ENCODE results near the gene CLK3. TPM values are rescaled to one million over a fixed set of nuclear protein-coding genes. Genes with fewer than 3 reads are reported as not detected.
"Not testable (repeated sequence)": the region's sequence is repeated elsewhere in the genome, so short reads cannot be mapped to it uniquely, and the experiment has no call there.

Gene CLK3
- total RNA-seq, result 51.4 TPM
- long read RNA-seq, transcript CLK3-202 (13 exons, 2,621 nt), result major isoform, 148 of 232 reads
- long read RNA-seq, partial matches to known transcripts, result 36 of 232 reads
- long read RNA-seq, other reads (novel, unspliced or antisense), result 40 of 232 reads

- peak; percentile 100 for DNase-seq (ENCODE audit: low spot score)
These were observed at the start of gene CLK3 for GRCh38 chr15:74615508-74616365. Gene CLK3, plus strand, starts transcription at chr15:74615836. Its CDS starts 3,361 bp downstream, at chr15:74619197.

- DNase-seq (ENCODE audit: low spot score), result no peak
These were observed 47.0 kb upstream of the CLK3 start for GRCh38 chr15:74568594-74568993.

GRCh38 chr15:74569731-74570070 is 45.9 kb upstream of the CLK3 start:
- no peak for DNase-seq (ENCODE audit: low spot score)

DNA sequence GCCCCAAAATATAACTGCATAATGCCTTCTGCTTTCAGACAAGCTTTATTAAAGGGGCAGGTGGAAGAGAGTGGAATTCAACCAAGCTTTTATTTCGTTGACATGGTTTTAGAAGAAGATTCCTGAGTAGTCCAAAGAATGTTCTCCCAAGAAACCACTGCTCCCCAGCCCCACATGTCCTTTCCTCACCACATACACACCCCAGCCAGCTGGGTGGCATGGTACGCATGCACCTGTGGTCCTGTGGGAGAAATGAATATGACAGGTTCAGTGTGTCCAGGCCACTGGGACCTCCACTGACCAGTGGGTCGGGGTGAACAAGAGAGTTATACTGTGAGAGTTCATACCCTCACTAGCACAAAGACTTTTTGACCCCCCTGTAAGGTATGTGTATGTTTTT is 44.4 kb upstream of the CLK3 start:
- DNase-seq (ENCODE audit: low spot score), result no peak

DNA sequence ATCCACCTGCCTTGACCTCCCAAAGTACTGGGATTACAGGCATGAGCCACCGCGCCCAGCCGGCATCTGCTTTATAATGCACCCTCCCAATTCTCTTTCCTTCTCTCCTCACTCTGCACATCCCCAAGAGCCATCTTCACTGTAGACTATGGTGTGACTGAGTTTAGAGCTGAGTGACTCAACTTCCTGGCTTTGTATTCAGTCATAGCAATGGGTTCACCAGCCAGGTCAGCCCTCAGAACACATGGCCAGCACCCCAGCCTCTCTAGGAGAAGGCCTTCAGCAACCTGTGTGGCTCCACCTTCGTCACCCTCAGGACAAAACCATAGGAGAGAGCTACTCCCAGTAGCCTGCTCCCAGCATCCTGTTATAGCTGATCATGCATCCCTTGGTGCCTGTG is 41.6 kb upstream of the CLK3 start:
- no peak for DNase-seq (ENCODE audit: low spot score)

GRCh38 chr15:74578496-74578994 is 37.1 kb upstream of the CLK3 start:
- no peak for DNase-seq (ENCODE audit: low spot score)

DNA sequence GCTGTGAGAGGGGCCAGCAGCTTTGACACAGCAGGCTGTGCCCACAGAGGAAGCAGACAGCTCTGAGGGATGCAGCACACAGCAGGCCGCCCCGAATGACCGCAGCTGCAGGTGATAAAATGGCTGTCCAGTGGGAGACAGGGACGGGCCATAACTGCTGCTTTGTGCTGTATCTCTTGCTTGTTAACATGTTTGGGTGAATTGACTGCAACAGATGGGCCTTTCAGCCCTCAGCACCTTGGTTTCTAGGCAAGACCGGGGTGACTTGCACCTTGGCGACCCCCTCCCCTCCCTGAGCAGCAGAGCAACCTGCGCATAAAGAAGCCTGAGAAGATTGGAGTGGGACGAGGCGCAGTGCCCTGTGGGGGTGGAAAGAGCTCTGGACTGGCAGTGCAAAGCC is 36.6 kb upstream of the CLK3 start:
- peak; percentile 82 for DNase-seq (ENCODE audit: low spot score)

- DNase-seq (ENCODE audit: low spot score), result peak; percentile 73
These were observed 34.9 kb upstream of the CLK3 start for GRCh38 chr15:74580538-74581350.

DNA sequence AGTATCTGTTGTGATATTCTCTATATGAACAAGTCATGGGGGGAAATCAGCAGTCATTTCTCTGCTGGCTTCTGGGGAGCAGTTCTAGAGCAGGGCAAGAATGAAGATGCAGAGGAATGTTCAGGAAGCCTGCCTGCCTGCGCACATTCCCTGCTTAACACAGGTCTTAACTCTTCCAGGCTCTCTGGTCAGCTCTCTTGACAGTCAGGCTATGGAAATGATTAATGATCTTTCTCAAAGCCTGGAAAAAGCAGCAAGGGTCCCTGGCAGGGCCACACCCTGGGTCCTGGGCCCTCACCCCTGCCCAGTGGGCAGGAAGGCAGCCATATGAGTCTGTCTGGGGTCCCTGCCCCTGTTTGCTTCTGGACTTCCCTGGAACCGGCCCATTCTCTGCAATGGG is 31.4 kb upstream of the CLK3 start:
- DNase-seq (ENCODE audit: low spot score), result no peak

DNA sequence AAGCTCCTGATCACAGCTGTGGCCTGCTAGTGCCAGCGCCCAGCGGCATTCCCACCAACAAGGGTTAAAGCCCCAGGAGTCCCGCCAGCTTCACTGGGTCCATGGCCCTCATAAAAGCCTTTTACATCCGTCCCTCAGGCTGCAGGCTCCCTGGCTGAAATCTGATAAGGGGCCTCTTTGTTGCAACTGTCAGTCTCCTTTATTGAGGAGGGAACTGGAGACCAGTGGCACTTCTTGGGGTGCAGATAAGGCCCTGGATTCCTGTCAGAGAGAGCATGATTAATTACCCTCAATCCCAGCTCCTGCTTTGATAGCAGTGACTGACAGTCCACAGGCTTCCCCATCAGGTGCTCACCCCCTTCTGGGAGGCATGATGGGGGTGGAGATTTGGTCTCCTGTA is 30.9 kb upstream of the CLK3 start:
- DNase-seq (ENCODE audit: low spot score), result no peak

DNA sequence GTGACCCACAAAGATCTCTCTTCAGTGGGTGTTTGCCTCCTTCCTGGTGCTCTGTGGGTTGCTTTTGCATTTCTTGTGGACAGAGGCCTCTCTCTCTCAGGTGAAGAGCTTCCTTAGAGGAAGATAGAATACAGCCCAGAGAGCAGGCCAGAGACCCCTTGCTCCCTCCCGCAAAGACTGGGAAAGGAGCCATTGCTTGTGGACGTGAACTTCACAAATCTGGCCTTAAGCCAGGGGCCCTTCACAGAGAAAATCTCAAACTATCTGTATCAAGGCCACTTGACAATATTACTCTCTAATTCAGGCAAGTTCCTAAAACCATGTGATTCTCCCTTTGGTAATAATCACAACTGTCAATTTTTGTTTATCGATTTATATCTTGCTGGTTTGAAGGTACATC is 30.4 kb upstream of the CLK3 start:
- no peak for DNase-seq (ENCODE audit: low spot score)

GRCh38 chr15:74585857-74586256 is 29.8 kb upstream of the CLK3 start:
- DNase-seq (ENCODE audit: low spot score), result no peak

GRCh38 chr15:74589826-74590225 is 25.8 kb upstream of the CLK3 start:
- no peak for DNase-seq (ENCODE audit: low spot score)

- no peak for DNase-seq (ENCODE audit: low spot score)
These were observed 23.4 kb upstream of the CLK3 start for GRCh38 chr15:74592222-74592621.

- no peak for DNase-seq (ENCODE audit: low spot score)
These were observed 22.5 kb upstream of the CLK3 start for GRCh38 chr15:74593122-74593521.

GRCh38 chr15:74594455-74594854 is 21.2 kb upstream of the CLK3 start:
- no peak for DNase-seq (ENCODE audit: low spot score)

DNA sequence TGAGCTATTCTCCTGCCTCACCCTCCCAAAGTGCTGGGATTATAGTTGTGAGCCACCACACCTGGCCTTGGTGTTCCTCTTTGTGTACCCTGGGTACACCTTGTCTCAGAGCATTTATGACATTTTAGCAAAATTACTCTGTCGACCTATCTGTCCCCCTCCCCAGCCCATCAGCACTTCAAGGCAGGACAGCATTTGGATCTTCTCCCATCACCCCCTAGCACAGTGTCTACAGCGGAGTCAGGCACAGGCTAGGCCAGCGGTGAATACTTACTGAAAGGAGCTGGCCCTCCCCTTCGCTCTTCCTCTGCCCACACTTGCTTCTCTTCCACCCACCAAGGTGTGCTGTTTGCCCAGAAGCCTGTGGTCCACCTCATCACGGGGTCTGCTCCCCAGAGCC is 20.4 kb upstream of the CLK3 start:
- DNase-seq (ENCODE audit: low spot score), result no peak

- DNase-seq (ENCODE audit: low spot score), result not testable (repeated sequence)
These were observed 18.9 kb upstream of the CLK3 start for GRCh38 chr15:74596736-74597135.

DNA sequence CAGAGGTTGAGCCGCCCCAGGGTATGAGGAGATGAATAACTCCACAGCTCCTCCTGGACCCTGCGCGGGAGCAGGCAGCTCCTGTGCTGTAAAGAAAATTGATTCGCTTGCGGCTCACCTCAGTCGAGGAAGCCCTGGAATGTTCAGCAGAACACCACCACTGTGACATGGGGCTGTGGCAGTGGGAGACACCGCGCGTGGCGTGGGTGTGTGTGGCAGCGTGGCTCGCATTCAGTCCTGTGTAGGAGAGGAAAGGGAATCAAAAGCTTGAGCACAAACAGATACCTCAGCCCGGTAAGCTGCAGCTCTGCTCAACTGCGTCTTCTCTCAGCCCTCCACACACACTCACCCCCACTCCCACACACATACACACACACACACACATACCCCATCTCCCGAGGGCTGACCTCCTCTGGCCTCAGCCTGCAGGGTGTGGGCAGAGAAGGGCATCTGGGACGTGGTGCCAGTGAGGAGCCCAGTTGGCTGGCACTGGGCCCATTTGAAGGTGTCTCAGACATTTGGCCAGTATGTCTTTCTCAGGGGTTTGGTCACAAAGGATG is 18.4 kb upstream of the CLK3 start:
- DNase-seq (ENCODE audit: low spot score), result not testable (repeated sequence)

DNA sequence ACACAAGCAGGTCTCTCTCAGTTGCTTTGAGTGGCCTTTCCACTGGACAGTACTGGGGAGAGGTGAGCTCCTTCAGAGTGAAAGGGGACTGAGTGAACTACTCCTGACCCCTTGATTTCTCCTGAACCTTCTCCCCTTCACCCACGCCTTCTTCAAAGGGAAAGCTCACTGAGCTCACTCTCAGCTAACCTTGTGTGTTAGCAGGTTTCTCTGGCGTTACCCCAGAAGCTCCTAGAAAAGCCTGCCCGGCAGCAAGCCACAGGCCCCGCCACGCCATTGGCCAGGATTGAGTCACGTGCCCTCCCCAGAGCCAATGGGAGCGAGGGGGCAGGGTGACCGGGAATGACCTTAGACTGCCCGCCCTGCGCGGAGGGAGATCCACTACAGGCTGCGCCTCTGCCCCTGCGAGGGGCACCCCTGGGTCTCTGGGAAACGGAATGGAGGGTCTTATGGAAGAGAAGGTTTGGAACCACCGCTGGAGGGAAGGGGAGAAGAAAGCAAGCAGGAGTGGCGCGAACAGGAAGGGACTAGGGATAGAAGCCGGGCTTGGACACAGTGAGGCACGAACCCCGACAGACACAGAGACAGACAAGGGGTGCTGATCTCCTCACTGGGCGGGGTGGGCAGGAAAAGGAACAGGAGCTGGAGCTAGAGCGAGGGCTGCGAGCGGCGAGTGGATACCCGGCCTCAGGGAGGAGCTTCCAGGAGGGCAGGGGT is 17.4 kb upstream of the CLK3 start:
- DNase-seq (ENCODE audit: low spot score), result peak; percentile 97

- no peak for DNase-seq (ENCODE audit: low spot score)
These were observed 16.5 kb upstream of the CLK3 start for GRCh38 chr15:74599156-74599555.
